ENCODE results near the gene SEC24D.
A peak's percentile ranks its signal among the peaks of the same experiment; 100 is the strongest.
"Not testable (repeated sequence)": the region's sequence is repeated elsewhere in the genome, so short reads cannot be mapped to it uniquely, and the experiment has no call there.

Gene SEC24D

GRCh38 chr4:118784776-118785175 is 51.1 kb downstream of the SEC24D start:
- Histone ChIP-seq H3K9me3 (ENCODE audit: control insufficient read depth, low read length) (no peaks in the 10 kb centered on the region), H3K27ac (ENCODE audit: low read depth, low read length, severe bottlenecking) (no peak overlapping the region), H3K4me3 (ENCODE audit: extremely low read depth, insufficient read depth, low read length, poor library complexity, severe bottlenecking) (no peak overlapping the region), H3K4me1 (ENCODE audit: control insufficient read depth, insufficient read depth, low read length, poor library complexity, severe bottlenecking) (no peaks in the 10 kb centered on the region), H3K36me3 (ENCODE audit: control insufficient read depth, insufficient read depth, low read length) (peaks cover 67% of the 10 kb centered on the region)
- WGBS, 2 experiments (ENCODE audit: insufficient coverage in 2 of 2) = no CpG with 5 or more reads among the region's 1 CpG

GRCh38 chr4:118783887-118784286 is 52.0 kb downstream of the SEC24D start:
- Histone ChIP-seq H3K27ac (ENCODE audit: low read depth, low read length, severe bottlenecking) (no peak overlapping the region), H3K36me3 (ENCODE audit: control insufficient read depth, insufficient read depth, low read length) (peaks cover 58% of the 10 kb centered on the region), H3K9me3 (ENCODE audit: control insufficient read depth, low read length) (no peaks in the 10 kb centered on the region), H3K4me3 (ENCODE audit: extremely low read depth, insufficient read depth, low read length, poor library complexity, severe bottlenecking) (no peak overlapping the region), H3K4me1 (ENCODE audit: control insufficient read depth, insufficient read depth, low read length, poor library complexity, severe bottlenecking) (no peaks in the 10 kb centered on the region)
- WGBS, 2 experiments (ENCODE audit: insufficient coverage in 2 of 2) = 97 to 100% methylated on average over 3 to 5 of the region's 5 CpGs

GRCh38 chr4:118782886-118783285 is 53.0 kb downstream of the SEC24D start:
- H3K9me3 ChIP-seq (ENCODE audit: control insufficient read depth, low read length) = not testable (repeated sequence)
- 96 to 99% methylated on average over 9 to 13 of the region's 13 CpGs for WGBS, 2 experiments (ENCODE audit: insufficient coverage in 2 of 2)

GRCh38 chr4:118777649-118778048 is 58.3 kb downstream of the SEC24D start:
- not testable (repeated sequence) for H3K9me3 ChIP-seq (ENCODE audit: control insufficient read depth, low read length); H3K4me3 ChIP-seq (ENCODE audit: extremely low read depth, insufficient read depth, low read length, poor library complexity, severe bottlenecking); H3K27ac ChIP-seq (ENCODE audit: low read depth, low read length, severe bottlenecking)
- WGBS, 2 experiments (ENCODE audit: insufficient coverage in 2 of 2) = no CpG with 5 or more reads among the region's 2 CpGs
- Histone ChIP-seq H3K36me3 (ENCODE audit: control insufficient read depth, insufficient read depth, low read length) (peaks cover 18% of the 10 kb centered on the region), H3K4me1 (ENCODE audit: control insufficient read depth, insufficient read depth, low read length, poor library complexity, severe bottlenecking) (peaks cover 19% of the 10 kb centered on the region)

More at GRCh38 chr4:118782886-118783285, 53.0 kb downstream of the SEC24D start:
- H3K4me3 ChIP-seq (ENCODE audit: extremely low read depth, insufficient read depth, low read length, poor library complexity, severe bottlenecking); H3K4me1 ChIP-seq (ENCODE audit: control insufficient read depth, insufficient read depth, low read length, poor library complexity, severe bottlenecking); H3K27ac ChIP-seq (ENCODE audit: low read depth, low read length, severe bottlenecking): not testable (repeated sequence)
- H3K36me3 ChIP-seq (ENCODE audit: control insufficient read depth, insufficient read depth, low read length) = peaks cover 50% of the 10 kb centered on the region

- not testable (repeated sequence) for H3K4me3 ChIP-seq (ENCODE audit: extremely low read depth, insufficient read depth, low read length, poor library complexity, severe bottlenecking); H3K9me3 ChIP-seq (ENCODE audit: control insufficient read depth, low read length); H3K27ac ChIP-seq (ENCODE audit: low read depth, low read length, severe bottlenecking)
- Histone ChIP-seq H3K4me1 (ENCODE audit: control insufficient read depth, insufficient read depth, low read length, poor library complexity, severe bottlenecking) (peaks cover 19% of the 10 kb centered on the region), H3K36me3 (ENCODE audit: control insufficient read depth, insufficient read depth, low read length) (peaks cover 13% of the 10 kb centered on the region)
- WGBS, 2 experiments (ENCODE audit: insufficient coverage in 2 of 2) = 100% methylated on average over 1 of the region's 2 CpGs; no CpG with 5 or more reads in 1 of the 2 experiments
Measured at GRCh38 chr4:118776955-118777640, 58.8 kb downstream of the SEC24D start.

- Histone ChIP-seq H3K4me1 (ENCODE audit: control insufficient read depth, insufficient read depth, low read length, poor library complexity, severe bottlenecking) (peaks cover 19% of the 10 kb centered on the region), H3K9me3 (ENCODE audit: control insufficient read depth, low read length) (no peaks in the 10 kb centered on the region), H3K4me3 (ENCODE audit: extremely low read depth, insufficient read depth, low read length, poor library complexity, severe bottlenecking) (no peak overlapping the region), H3K27ac (ENCODE audit: low read depth, low read length, severe bottlenecking) (no peak overlapping the region), H3K36me3 (ENCODE audit: control insufficient read depth, insufficient read depth, low read length) (peaks cover 9% of the 10 kb centered on the region)
- WGBS, 2 experiments (ENCODE audit: insufficient coverage in 2 of 2) = no CpG with 5 or more reads among the region's 1 CpG
Measured at GRCh38 chr4:118776157-118776954, 59.6 kb downstream of the SEC24D start.

GRCh38 chr4:118775405-118775804 is 60.5 kb downstream of the SEC24D start:
- peaks cover 19% of the 10 kb centered on the region for H3K4me1 ChIP-seq (ENCODE audit: control insufficient read depth, insufficient read depth, low read length, poor library complexity, severe bottlenecking)
- H3K27ac ChIP-seq (ENCODE audit: low read depth, low read length, severe bottlenecking) = no peak overlapping the region
- no peak overlapping the region for H3K4me3 ChIP-seq (ENCODE audit: extremely low read depth, insufficient read depth, low read length, poor library complexity, severe bottlenecking)
- no peaks in the 10 kb centered on the region for H3K9me3 ChIP-seq (ENCODE audit: control insufficient read depth, low read length)
- H3K36me3 ChIP-seq (ENCODE audit: control insufficient read depth, insufficient read depth, low read length) = peaks cover 14% of the 10 kb centered on the region
- WGBS, 2 experiments (ENCODE audit: insufficient coverage in 2 of 2) = 88 to 92% methylated on average over 1 of the region's 2 CpGs

- 83 to 100% methylated on average over 1 to 2 of the region's 3 CpGs for WGBS, 2 experiments (ENCODE audit: insufficient coverage in 2 of 2)
- H3K4me3 ChIP-seq (ENCODE audit: extremely low read depth, insufficient read depth, low read length, poor library complexity, severe bottlenecking) = no peak overlapping the region
- H3K36me3 ChIP-seq (ENCODE audit: control insufficient read depth, insufficient read depth, low read length) = peaks cover 18% of the 10 kb centered on the region
- peaks cover 19% of the 10 kb centered on the region for H3K4me1 ChIP-seq (ENCODE audit: control insufficient read depth, insufficient read depth, low read length, poor library complexity, severe bottlenecking)
- no peaks in the 10 kb centered on the region for H3K9me3 ChIP-seq (ENCODE audit: control insufficient read depth, low read length)
- H3K27ac ChIP-seq (ENCODE audit: low read depth, low read length, severe bottlenecking) = no peak overlapping the region
Measured at GRCh38 chr4:118774989-118775388, 60.9 kb downstream of the SEC24D start.

GRCh38 chr4:118774321-118774720 is 61.6 kb downstream of the SEC24D start:
- Histone ChIP-seq H3K36me3 (ENCODE audit: control insufficient read depth, insufficient read depth, low read length) (peaks cover 24% of the 10 kb centered on the region), H3K4me3 (ENCODE audit: extremely low read depth, insufficient read depth, low read length, poor library complexity, severe bottlenecking) (no peak overlapping the region), H3K9me3 (ENCODE audit: control insufficient read depth, low read length) (no peaks in the 10 kb centered on the region), H3K27ac (ENCODE audit: low read depth, low read length, severe bottlenecking) (no peak overlapping the region), H3K4me1 (ENCODE audit: control insufficient read depth, insufficient read depth, low read length, poor library complexity, severe bottlenecking) (peaks cover 19% of the 10 kb centered on the region)
- 88 to 94% methylated on average over 1 of the region's 1 CpG for WGBS, 2 experiments (ENCODE audit: insufficient coverage in 2 of 2)

- Histone ChIP-seq H3K36me3 (ENCODE audit: control insufficient read depth, insufficient read depth, low read length) (peaks cover 31% of the 10 kb centered on the region), H3K27ac (ENCODE audit: low read depth, low read length, severe bottlenecking) (peak overlapping the region; percentile 32), H3K4me1 (ENCODE audit: control insufficient read depth, insufficient read depth, low read length, poor library complexity, severe bottlenecking) (peaks cover 19% of the 10 kb centered on the region), H3K4me3 (ENCODE audit: extremely low read depth, insufficient read depth, low read length, poor library complexity, severe bottlenecking) (no peak overlapping the region), H3K9me3 (ENCODE audit: control insufficient read depth, low read length) (no peaks in the 10 kb centered on the region)
- WGBS, 2 experiments (ENCODE audit: insufficient coverage in 2 of 2) = 100% methylated on average over 1 of the region's 2 CpGs; no CpG with 5 or more reads in 1 of the 2 experiments
Measured at GRCh38 chr4:118773429-118773792, 62.5 kb downstream of the SEC24D start.
